ENCODE measurements around the gene RGS6.

RGS6 gene

GRCh38 chr14:72553656-72554055 lies 621.4 kb downstream of the RGS6 start:
- in situ Hi-C loops (cut with HindIII; ENCODE audit: low pct_ligation_motif_present, low sequenced_read_pairs): no loop called here
- Histone ChIP-seq H3K36me3 (replicated peaks) (no peaks in the 10 kb centered on the region), H3K27me3 (replicated peaks) (no peaks in the 10 kb centered on the region), H3K27ac (no peak overlapping the region), H3K4me3 (ENCODE audit: low read depth, low read length) (no peak overlapping the region)
- no peak for DNase-seq
- no peak for TF ChIP-seq CTCF (IDR thresholded peaks at IDR 0.05; ENCODE audit: low read depth, low read length, missing control alignments)

GRCh38 chr14:72554401-72554800 lies 622.2 kb downstream of the RGS6 start:
- no peak overlapping the region for H3K27ac ChIP-seq
- H3K36me3 ChIP-seq (replicated peaks): no peaks in the 10 kb centered on the region
- in situ Hi-C loops (cut with HindIII; ENCODE audit: low pct_ligation_motif_present, low sequenced_read_pairs): no loop called here
- H3K27me3 ChIP-seq (replicated peaks): no peaks in the 10 kb centered on the region
- no peak overlapping the region for H3K4me3 ChIP-seq (ENCODE audit: low read depth, low read length)
- TF ChIP-seq CTCF (IDR thresholded peaks at IDR 0.05; ENCODE audit: low read depth, low read length, missing control alignments): no peak
- DNase-seq: no peak

GRCh38 chr14:72554994-72555608 lies 622.9 kb downstream of the RGS6 start:
- DNase-seq: no peak
- in situ Hi-C loops (cut with HindIII; ENCODE audit: low pct_ligation_motif_present, low sequenced_read_pairs): no loop called here
- peak; percentile 23 for TF ChIP-seq CTCF (IDR thresholded peaks at IDR 0.05; ENCODE audit: low read depth, low read length, missing control alignments)

GRCh38 chr14:72555609-72556000 lies 623.4 kb downstream of the RGS6 start:
- no peak overlapping the region for H3K4me3 ChIP-seq (ENCODE audit: low read depth, low read length)
- no peaks in the 10 kb centered on the region for H3K27me3 ChIP-seq (replicated peaks)
- no peak overlapping the region for H3K27ac ChIP-seq
- DNase-seq: no peak
- in situ Hi-C loops (cut with HindIII; ENCODE audit: low pct_ligation_motif_present, low sequenced_read_pairs): no loop called here
- no peak for TF ChIP-seq CTCF (IDR thresholded peaks at IDR 0.05; ENCODE audit: low read depth, low read length, missing control alignments)
- no peaks in the 10 kb centered on the region for H3K36me3 ChIP-seq (replicated peaks)

More at GRCh38 chr14:72554994-72555608, 622.9 kb downstream of the RGS6 start:
- H3K27me3 ChIP-seq (replicated peaks): no peaks in the 10 kb centered on the region
- H3K4me3 ChIP-seq (ENCODE audit: low read depth, low read length): no peak overlapping the region
- no peaks in the 10 kb centered on the region for H3K36me3 ChIP-seq (replicated peaks)
- H3K27ac ChIP-seq: no peak overlapping the region

- TF ChIP-seq CTCF (IDR thresholded peaks at IDR 0.05; ENCODE audit: low read depth, low read length, missing control alignments): no peak
- no peak for DNase-seq
- Histone ChIP-seq H3K4me3 (ENCODE audit: low read depth, low read length) (no peak overlapping the region), H3K27me3 (replicated peaks) (no peaks in the 10 kb centered on the region), H3K27ac (no peak overlapping the region), H3K36me3 (replicated peaks) (no peaks in the 10 kb centered on the region)
- in situ Hi-C loops (cut with HindIII; ENCODE audit: low pct_ligation_motif_present, low sequenced_read_pairs): no loop called here
Observed at GRCh38 chr14:72557671-72558070, 625.4 kb downstream of the RGS6 start.

GRCh38 chr14:72558721-72559120 lies 626.5 kb downstream of the RGS6 start:
- Histone ChIP-seq H3K27me3 (replicated peaks) (no peaks in the 10 kb centered on the region), H3K27ac (no peak overlapping the region), H3K36me3 (replicated peaks) (no peaks in the 10 kb centered on the region), H3K4me3 (ENCODE audit: low read depth, low read length) (no peak overlapping the region)
- no peak for TF ChIP-seq CTCF (IDR thresholded peaks at IDR 0.05; ENCODE audit: low read depth, low read length, missing control alignments)
- no peak for DNase-seq
- in situ Hi-C loops (cut with HindIII; ENCODE audit: low pct_ligation_motif_present, low sequenced_read_pairs): no loop called here

Data from brain microvascular endothelial cell (primary cell).